Mesenchymal stem cell (in vitro differentiated cells and primary cell): ENCODE measurements around the gene CDK5RAP3.

Source experiments
- DNase-seq: peaks from one replicate; pipeline ENCODE4 v3.0.0-alpha.2; 2013
- H2AFZ ChIP-seq: one replicate; pipeline ENCODE4 v1.6.1; 2013; ENCODE audit warnings: low read depth, mild to moderate bottlenecking, control low read depth, inconsistent platforms, low read length, moderate library complexity
- H2AK5ac ChIP-seq: 2 replicates; pipeline ENCODE4 v1.6.1; 2013; ENCODE audit warnings: low read length, moderate library complexity, mild to moderate bottlenecking, inconsistent platforms; ENCODE audit not compliant: severe bottlenecking
- H2BK120ac ChIP-seq: one replicate; pipeline ENCODE4 v1.6.1; 2013; ENCODE audit warnings: low read depth, mild to moderate bottlenecking, inconsistent platforms, low read length, moderate library complexity
- H2BK12ac ChIP-seq, 2 experiments: one replicate each; pipeline ENCODE4 v1.6.1; 2013; ENCODE audit warnings: inconsistent platforms in 2 of 2, low read length in 2 of 2, mild to moderate bottlenecking in 2 of 2, moderate library complexity in 2 of 2, control low read depth in 1 of 2
- H2BK15ac ChIP-seq: one replicate; pipeline ENCODE4 v1.6.1; 2013; ENCODE audit warnings: mild to moderate bottlenecking, low read depth, inconsistent platforms; ENCODE audit not compliant: poor library complexity, severe bottlenecking
- H2BK5ac ChIP-seq: 2 replicates; pipeline ENCODE4 v1.6.1; 2013; ENCODE audit warnings: low read depth, mild to moderate bottlenecking, low read length, control low read depth, inconsistent platforms; ENCODE audit not compliant: poor library complexity, severe bottlenecking
- H3K14ac ChIP-seq, 2 experiments: one replicate each; pipeline ENCODE4 v1.6.1; 2013; ENCODE audit warnings: inconsistent platforms in 2 of 2, low read length in 2 of 2, control low read depth in 1 of 2, mild to moderate bottlenecking in 1 of 2, moderate library complexity in 1 of 2
- H3K18ac ChIP-seq, 2 experiments: one replicate each; pipeline ENCODE4 v1.6.1; 2013; ENCODE audit warnings: inconsistent platforms in 2 of 2, low read length in 2 of 2, control low read depth in 1 of 2, low read depth in 1 of 2, mild to moderate bottlenecking in 1 of 2
- H3K23ac ChIP-seq, 2 experiments: one replicate each; pipeline ENCODE4 v1.6.1; 2013; ENCODE audit warnings: inconsistent platforms in 2 of 2, low read length in 2 of 2, mild to moderate bottlenecking in 2 of 2, moderate library complexity in 2 of 2, control low read depth in 1 of 2
- H3K27ac ChIP-seq: 2 replicates; pipeline ENCODE4 v1.5.1; 2013; ENCODE audit warnings: mild to moderate bottlenecking, moderate library complexity, low read length, control low read depth, inconsistent platforms; ENCODE audit not compliant: poor library complexity, severe bottlenecking
- H3K27me3 ChIP-seq, 2 experiments: 2 replicates each; pipeline versions ENCODE4 v1.6.1 to v1.7.0; 2013; ENCODE audit warnings: low read length in 2 of 2, mild to moderate bottlenecking in 2 of 2, moderate library complexity in 2 of 2, control low read depth in 1 of 2, inconsistent platforms in 1 of 2; ENCODE audit not compliant: control insufficient read depth in 1 of 2, insufficient read depth in 1 of 2
- H3K36me3 ChIP-seq, 2 experiments: 2 replicates each; pipeline versions ENCODE4 v1.6.1 to v1.7.0; 2013; ENCODE audit warnings: low read length in 2 of 2, control low read depth in 1 of 2, inconsistent platforms in 1 of 2, low read depth in 1 of 2, mild to moderate bottlenecking in 1 of 2; ENCODE audit not compliant: insufficient read depth in 2 of 2, control insufficient read depth in 1 of 2
- H3K4ac ChIP-seq, 2 experiments: one replicate each; pipeline ENCODE4 v1.6.1; 2013; ENCODE audit warnings: inconsistent platforms in 2 of 2, low read length in 2 of 2, mild to moderate bottlenecking in 2 of 2, moderate library complexity in 2 of 2, control low read depth in 1 of 2, low read depth in 1 of 2
- H3K4me1 ChIP-seq: 2 replicates; pipeline ENCODE4 v1.6.1; 2013; ENCODE audit warnings: low read depth, low read length, control low read depth; ENCODE audit not compliant: control insufficient read depth, insufficient read depth
- H3K4me2 ChIP-seq: 2 replicates; pipeline ENCODE4 v1.6.1; 2013; ENCODE audit warnings: low read length, mild to moderate bottlenecking, inconsistent platforms; ENCODE audit not compliant: poor library complexity, severe bottlenecking
- H3K4me3 ChIP-seq, 2 experiments: 2 replicates each; pipeline versions ENCODE4 v1.5.1 to v1.7.0; 2013; ENCODE audit warnings: low read length in 2 of 2, mild to moderate bottlenecking in 2 of 2, control low read depth in 1 of 2, low read depth in 1 of 2; ENCODE audit not compliant: insufficient read depth in 1 of 2
- H3K79me1 ChIP-seq: replicated peaks from 2 replicates; pipeline ENCODE4 v1.6.1; 2013; ENCODE audit warnings: mild to moderate bottlenecking, control low read depth, low read length, inconsistent platforms; ENCODE audit not compliant: poor library complexity, severe bottlenecking
- H3K9ac ChIP-seq: 2 replicates; pipeline ENCODE4 v1.7.0; 2013; ENCODE audit warnings: mild to moderate bottlenecking, low read length, moderate library complexity
- H3K9me3 ChIP-seq: 2 replicates; pipeline ENCODE4 v1.7.0; 2013; ENCODE audit warnings: mild to moderate bottlenecking, low read length; ENCODE audit not compliant: control insufficient read depth
- H4K8ac ChIP-seq: one replicate; pipeline ENCODE4 v1.6.1; 2013; ENCODE audit warnings: inconsistent platforms, mild to moderate bottlenecking, low read length, moderate library complexity
- H4K91ac ChIP-seq: one replicate; pipeline ENCODE4 v1.6.1; 2013; ENCODE audit warnings: mild to moderate bottlenecking, low read length, inconsistent platforms
- WGBS: methylation state at CpG from one replicate; pipeline ENCODE4 v1.1.7; 2013; ENCODE audit warnings: mixed read lengths; 5-methylcytosine and 5-hydroxymethylcytosine counted together

Gene CDK5RAP3

DNA sequence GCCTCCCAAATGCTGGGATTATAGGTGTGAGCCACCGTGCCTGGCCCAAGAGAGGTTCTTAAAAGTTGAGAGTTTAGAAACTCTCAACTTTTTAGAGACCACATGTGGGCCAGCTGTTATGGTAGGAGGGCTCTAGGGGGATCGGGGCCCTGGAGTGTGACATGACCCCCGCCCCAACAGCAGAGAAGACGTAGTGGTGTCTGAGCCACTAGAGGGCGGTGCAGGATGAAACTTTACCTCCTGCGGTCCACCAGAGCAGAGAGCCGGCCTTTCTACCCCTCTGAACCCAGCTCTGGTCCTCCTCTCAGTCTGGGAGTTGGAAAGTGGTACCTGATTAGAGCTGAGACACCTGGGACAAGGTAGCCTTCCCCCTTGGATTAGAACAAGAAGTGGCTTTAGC is 7.4 kb downstream of the CDK5RAP3 start:
- Histone ChIP-seq H2AFZ (no peak overlapping the region), H2AK5ac (no peak overlapping the region), H3K9ac (no peak overlapping the region), H4K8ac (no peak overlapping the region), H3K27ac (no peak overlapping the region), H3K23ac (no peak overlapping the region), H3K4me3 (no peak overlapping the region), H2BK5ac (no peak overlapping the region), H3K79me1 (peaks cover 12% of the 10 kb centered on the region), H2BK12ac (no peak overlapping the region), H3K36me3 (peaks cover 76 to 92% of the 10 kb centered on the region in 2 experiments), H2BK15ac (no peak overlapping the region), H3K4me1 (no peaks in the 10 kb centered on the region), H3K4ac (no peak overlapping the region), H3K9me3 (no peaks in the 10 kb centered on the region), H3K27me3 (no peaks in the 10 kb centered on the region), H4K91ac (no peak overlapping the region), H2BK120ac (no peak overlapping the region), H3K18ac (no peak overlapping the region), H3K4me2 (no peak overlapping the region), H3K14ac (no peak overlapping the region)
- 19% methylated on average over 3 of the region's 7 CpGs for WGBS
- peak; percentile 63 for DNase-seq

- H4K8ac ChIP-seq: no peak overlapping the region
- no peak for DNase-seq
- H3K23ac ChIP-seq: no peak overlapping the region
- peaks cover 69 to 73% of the 10 kb centered on the region in 2 experiments for H3K36me3 ChIP-seq
- no peak overlapping the region for H3K4me2 ChIP-seq
- H3K18ac ChIP-seq: no peak overlapping the region
- H3K9ac ChIP-seq: no peak overlapping the region
- no peak overlapping the region for H2AK5ac ChIP-seq
- H3K14ac ChIP-seq: no peak overlapping the region
- no peak overlapping the region for H2BK5ac ChIP-seq
- no peak overlapping the region for H3K4ac ChIP-seq
- no peak overlapping the region for H3K27ac ChIP-seq
- H2BK12ac ChIP-seq: no peak overlapping the region
- H3K4me3 ChIP-seq: no peak overlapping the region
- H3K4me1 ChIP-seq: no peaks in the 10 kb centered on the region
- H2AFZ ChIP-seq: no peak overlapping the region
- H3K9me3 ChIP-seq: no peaks in the 10 kb centered on the region
- no peak overlapping the region for H2BK15ac ChIP-seq
- H3K79me1 ChIP-seq: peaks cover 12% of the 10 kb centered on the region
- H2BK120ac ChIP-seq: no peak overlapping the region
- H3K27me3 ChIP-seq: no peaks in the 10 kb centered on the region
- no peak overlapping the region for H4K91ac ChIP-seq
Observed at GRCh38 chr17:47980541-47980940, 9.6 kb downstream of the CDK5RAP3 start.

- Histone ChIP-seq H3K9me3 (no peaks in the 10 kb centered on the region), H3K18ac (no peak overlapping the region), H2AFZ (no peak overlapping the region), H2BK12ac (no peak overlapping the region), H3K23ac (no peak overlapping the region), H3K4me3 (no peak overlapping the region), H2BK120ac (no peak overlapping the region), H4K91ac (no peak overlapping the region), H2BK5ac (no peak overlapping the region), H4K8ac (no peak overlapping the region), H3K4me2 (no peak overlapping the region), H3K79me1 (peaks cover 12% of the 10 kb centered on the region), H2AK5ac (no peak overlapping the region), H3K27ac (no peak overlapping the region), H3K4me1 (no peaks in the 10 kb centered on the region), H3K14ac (no peak overlapping the region), H3K27me3 (no peaks in the 10 kb centered on the region), H3K9ac (no peak overlapping the region), H3K4ac (no peak overlapping the region), H3K36me3 (peaks cover 60 to 65% of the 10 kb centered on the region in 2 experiments), H2BK15ac (no peak overlapping the region)
- no peak for DNase-seq
- 99% methylated on average over 9 of the region's 9 CpGs for WGBS
Observed at GRCh38 chr17:47981462-47981861, 10.5 kb downstream of the CDK5RAP3 start.

DNA sequence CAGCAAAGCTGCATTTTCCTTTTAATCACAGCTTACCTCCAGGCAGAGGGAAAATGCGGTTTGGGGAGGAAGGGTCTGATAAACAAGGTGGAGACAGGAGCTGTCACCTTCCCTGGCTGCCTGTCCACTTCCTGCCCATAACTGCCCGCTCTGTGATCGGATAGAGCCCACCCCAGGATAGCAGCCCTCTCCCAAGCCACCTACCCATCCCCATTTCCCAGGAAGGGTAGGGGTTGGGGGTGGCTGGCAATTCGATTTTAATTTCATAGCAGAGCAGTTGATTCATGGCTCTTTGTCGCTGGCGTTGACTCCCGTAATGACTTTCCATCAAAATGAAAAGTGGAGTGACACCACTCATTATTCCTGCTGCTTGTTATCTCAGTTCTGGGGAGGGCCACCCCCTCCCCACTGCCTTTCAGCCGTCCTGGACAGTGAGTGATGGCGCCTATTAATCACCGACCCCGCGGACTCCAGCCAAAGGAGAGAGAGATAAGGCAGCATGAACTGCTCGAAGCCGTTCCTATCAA is 11.2 kb downstream of the CDK5RAP3 start:
- Histone ChIP-seq H3K79me1 (peaks cover 12% of the 10 kb centered on the region), H2BK5ac (no peak overlapping the region), H2AFZ (no peak overlapping the region), H3K4ac (no peak overlapping the region), H2BK15ac (no peak overlapping the region), H3K23ac (no peak overlapping the region), H2BK12ac (no peak overlapping the region), H4K8ac (no peak overlapping the region), H3K36me3 (peaks cover 59 to 60% of the 10 kb centered on the region in 2 experiments), H3K4me3 (no peak overlapping the region), H2BK120ac (no peak overlapping the region), H3K27ac (no peak overlapping the region), H3K4me2 (no peak overlapping the region), H4K91ac (no peak overlapping the region), H2AK5ac (no peak overlapping the region), H3K18ac (no peak overlapping the region), H3K14ac (no peak overlapping the region), H3K4me1 (peaks cover 3% of the 10 kb centered on the region), H3K27me3 (no peaks in the 10 kb centered on the region), H3K9ac (no peak overlapping the region), H3K9me3 (no peaks in the 10 kb centered on the region)
- 91% methylated on average over 12 of the region's 14 CpGs for WGBS
- DNase-seq: no peak
